Stimulated activated CD4-positive, alpha-beta T cell treated with anti-CD3 and anti-CD28 coated beads, Interleukin-4, amount 100 ng/mL, for 48 hours (primary cell): Measurements from ENCODE around the gene ACVRL1.
A peak's percentile ranks its signal among the peaks of the same experiment; 100 is the strongest.

Source experiments
- DNase-seq, 2 donors: peaks; one replicate each; pipeline ENCODE4 v3.0.0-alpha.2; 2020; ENCODE audit warnings: low read depth in 2 of 2

The ACVRL1 gene

DNA sequence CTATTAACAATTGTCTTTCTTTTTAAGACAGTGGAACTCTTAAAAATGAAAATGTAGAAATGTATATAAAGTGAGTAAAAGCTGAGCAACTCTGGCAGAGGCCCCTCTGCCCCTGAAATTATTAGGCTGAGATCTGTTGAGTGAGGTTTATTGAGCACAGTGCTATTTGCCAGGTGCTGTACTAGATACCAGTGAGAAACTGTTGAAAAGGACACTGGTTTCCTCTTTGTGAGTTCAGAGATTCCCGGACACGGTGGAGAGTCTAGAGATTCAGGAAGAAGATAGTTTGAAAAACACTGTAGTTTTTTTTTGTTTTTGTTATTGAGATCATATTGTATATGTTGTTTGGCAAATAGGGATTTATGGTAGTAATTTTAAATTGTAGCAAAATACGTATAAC, 55.4 kb downstream of the ACVRL1 start:
- DNase-seq = no peak

DNA sequence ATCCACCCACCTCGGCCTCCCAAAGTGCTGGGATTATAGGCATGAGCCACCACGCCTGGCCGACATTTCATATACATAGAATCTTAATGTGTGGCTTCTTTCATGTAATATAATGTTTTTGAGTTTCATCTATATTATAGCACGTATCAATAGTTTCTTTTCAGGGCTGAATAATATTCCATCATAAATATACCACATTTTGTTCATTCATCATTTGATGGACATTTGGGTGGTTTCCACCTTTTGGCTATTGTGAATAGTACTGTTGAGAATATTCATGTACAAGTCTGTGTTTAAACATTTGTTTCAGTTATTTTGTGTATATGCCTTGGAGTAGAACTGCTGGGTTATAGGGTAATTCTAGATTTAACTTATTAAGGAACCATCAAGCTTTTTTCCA, 56.2 kb downstream of the ACVRL1 start:
- no peak for DNase-seq

DNA sequence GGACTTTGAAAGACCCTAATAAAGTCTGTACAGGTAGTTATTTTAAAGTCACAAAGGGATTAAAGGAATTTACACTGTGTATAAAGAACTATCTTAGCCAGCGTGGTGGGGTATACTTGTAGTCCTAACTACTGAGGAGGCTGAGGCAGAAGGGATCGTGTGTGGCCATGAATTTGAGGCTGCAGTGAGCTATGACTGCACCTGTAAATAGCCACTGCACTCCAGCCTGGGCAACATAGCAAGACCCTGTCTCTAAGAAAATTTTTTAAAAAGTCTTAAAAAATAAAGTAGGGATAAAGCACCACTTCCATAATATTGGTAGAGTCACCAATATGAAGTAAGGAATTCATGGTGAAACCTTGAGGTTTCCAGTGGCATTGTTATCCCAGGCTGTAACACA, 62.3 kb downstream of the ACVRL1 start:
- DNase-seq = no peak

DNA sequence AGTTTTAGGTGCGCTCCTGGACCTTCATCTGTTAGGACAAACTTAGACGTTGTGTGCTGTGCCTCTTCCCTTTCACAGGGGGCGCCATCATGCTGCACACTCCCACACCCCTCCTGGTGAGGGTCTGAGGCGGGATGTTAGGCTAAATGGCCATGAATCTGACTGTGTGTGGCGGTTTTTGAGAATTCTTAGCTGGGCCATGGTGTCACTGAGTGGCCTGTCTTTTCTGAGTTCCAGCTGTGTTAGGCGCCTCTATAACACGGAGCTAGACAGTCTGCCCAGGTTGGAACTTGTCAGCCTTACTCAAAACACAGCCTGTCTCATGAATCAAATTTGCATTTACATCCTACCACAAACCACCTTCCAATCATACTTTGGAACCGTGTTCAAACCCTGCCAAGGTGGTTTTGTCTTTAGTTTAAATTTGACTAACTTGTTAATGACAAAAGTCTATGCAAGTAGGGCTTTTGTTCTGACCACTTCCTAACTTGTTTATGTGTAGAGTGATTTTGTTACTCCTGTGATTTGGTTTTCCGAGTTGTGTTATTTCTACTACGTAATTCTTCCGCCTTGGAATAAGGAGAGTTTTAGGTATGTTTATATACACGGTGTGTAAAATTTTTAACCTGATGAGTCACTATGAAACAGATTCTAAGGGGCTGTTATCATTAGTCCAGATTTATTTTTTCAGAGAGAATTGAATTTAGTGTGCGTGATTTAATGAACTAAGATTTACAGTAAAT, 63.8 kb downstream of the ACVRL1 start:
- peak in 1 of 2 donors; percentile 36 for DNase-seq

DNA sequence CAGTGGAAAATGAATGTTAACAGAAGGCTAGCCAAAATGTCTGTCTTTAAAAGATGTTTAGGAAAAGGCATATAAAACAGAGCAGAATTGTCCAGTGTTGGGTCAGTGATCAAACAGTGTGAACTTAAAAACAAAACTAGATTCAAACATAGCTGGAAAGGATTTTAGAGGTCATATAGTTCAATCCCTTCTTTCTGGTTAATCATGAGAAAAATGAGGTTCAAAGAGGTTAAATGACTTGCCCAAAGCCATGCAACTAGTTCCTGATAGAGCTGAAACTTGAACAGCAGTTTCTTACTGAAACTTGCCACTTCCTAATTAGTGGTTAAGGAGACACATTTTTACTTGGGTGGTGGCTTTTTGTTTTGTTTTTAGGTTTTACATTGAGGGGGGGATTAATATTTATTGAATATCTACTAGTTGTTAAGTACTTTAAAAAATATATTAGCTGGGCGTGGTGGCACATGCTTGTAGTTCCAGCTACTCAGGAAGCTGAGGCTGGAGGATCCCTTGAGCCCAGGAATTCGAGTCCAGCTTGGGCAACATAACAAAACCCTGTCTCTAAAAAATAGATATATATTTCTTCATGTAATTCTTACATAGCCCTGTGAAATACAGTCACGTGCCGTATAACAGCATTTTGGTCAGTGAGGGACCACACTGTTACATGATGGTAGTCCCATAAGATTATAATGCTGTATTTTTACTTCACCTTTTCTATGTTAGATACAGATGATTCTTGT, 64.5 kb downstream of the ACVRL1 start:
- no peak for DNase-seq

DNA sequence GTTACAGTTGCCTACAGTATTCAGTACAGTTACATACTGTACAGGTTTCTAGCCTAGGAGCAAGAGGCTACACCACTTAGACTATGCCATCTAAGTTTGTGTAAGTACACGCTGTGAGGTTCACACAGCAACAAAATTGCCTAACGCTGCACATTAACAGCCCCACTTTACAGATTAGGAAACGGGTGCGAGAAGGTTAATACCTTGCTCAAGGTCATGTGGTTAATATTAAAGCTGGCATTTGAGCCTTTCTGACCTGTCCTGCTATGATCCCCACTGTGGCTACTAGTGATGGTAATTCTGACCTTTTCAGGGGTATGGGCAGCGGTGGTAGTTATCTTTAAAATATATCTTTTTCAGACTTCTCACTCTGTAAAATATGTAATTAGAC, 65.1 kb downstream of the ACVRL1 start:
- DNase-seq = no peak

DNA sequence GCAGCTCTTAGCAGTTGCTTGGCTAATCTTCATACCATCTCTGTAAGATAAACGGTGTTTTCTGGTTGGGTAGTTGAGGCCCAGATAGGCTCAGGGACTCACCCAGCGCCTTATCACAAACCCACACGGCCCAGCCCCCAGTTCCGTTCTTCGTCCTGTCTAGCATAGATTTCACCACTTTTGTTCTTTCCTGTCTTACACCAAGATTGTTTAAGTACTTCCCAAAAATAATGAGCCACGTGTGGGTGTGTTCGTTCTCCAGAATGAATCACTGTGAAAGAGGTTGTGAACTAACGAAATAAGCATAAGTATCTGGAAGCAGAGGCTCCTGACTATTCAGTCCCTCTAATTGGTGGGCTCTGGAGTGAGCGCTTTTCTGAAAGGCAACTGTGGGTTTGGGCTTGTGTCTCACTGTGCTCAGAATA, 65.6 kb downstream of the ACVRL1 start:
- peak; percentile 34 to 53 for DNase-seq
